H1 (cell line): Measurements from ENCODE around the gene HBD. TPM values are rescaled to one million over a fixed set of nuclear protein-coding genes. Genes with fewer than 3 reads are reported as not detected.

ENCODE experiments used
- CTCF ChIA-PET: fragments of 300-600 bp; sonication (Branson Sonifier 250); formaldehyde crosslinking; loops from one replicate; lab custom pipeline; 2021; ENCODE audit not compliant: partially characterized antibody; lab: Charles Lee
- POLR2A ChIA-PET: fragments of 300-600 bp; sonication (Branson Sonifier 250); formaldehyde crosslinking; loops from one replicate; lab custom pipeline; 2021; ENCODE audit warnings: inconsistent platforms; ENCODE audit not compliant: partially characterized antibody; lab: Charles Lee
- DNase-seq, 2 experiments: peaks; one replicate each; pipeline versions ENCODE4 v3.0.0 to v3.0.0-alpha.2; 2010 to 2022; ENCODE audit warnings: low spot score in 2 of 2, low read depth in 1 of 2, mixed read lengths in 1 of 2
- FAIRE-seq: peaks from 2 replicates; lab custom pipeline; 2011; peaks lifted over from hg19 to GRCh38; lab: Jason Lieb, UNC
- H2AFZ ChIP-seq: 2 replicates; pipeline ENCODE4 v1.8.1; 2012; ENCODE audit warnings: low read length, inconsistent platforms
- H2AK5ac ChIP-seq: 2 replicates; pipeline ENCODE4 v1.6.1; 2013; ENCODE audit warnings: low read depth, low read length
- H2BK120ac ChIP-seq: replicated peaks from 2 replicates; pipeline ENCODE3; 2013; ENCODE audit warnings: low read depth, low read length, inconsistent platforms
- H2BK12ac ChIP-seq: 2 replicates; pipeline ENCODE4 v1.6.1; 2013; ENCODE audit warnings: low read depth, low read length
- H2BK15ac ChIP-seq: 2 replicates; pipeline ENCODE4 v1.6.1; 2013; ENCODE audit warnings: low read length
- H2BK20ac ChIP-seq: 2 replicates; pipeline ENCODE4 v1.6.1; 2013; ENCODE audit warnings: low read length
- H2BK5ac ChIP-seq: 2 replicates; pipeline ENCODE4 v1.6.1; 2013; ENCODE audit warnings: low read depth, low read length
- H3K14ac ChIP-seq: 2 replicates; pipeline ENCODE4 v1.6.1; 2013; ENCODE audit warnings: inconsistent platforms; ENCODE audit not compliant: insufficient read length
- H3K18ac ChIP-seq: 2 replicates; pipeline ENCODE4 v1.6.1; 2013; ENCODE audit warnings: low read length; ENCODE audit errors: extremely low read depth
- H3K23ac ChIP-seq: 2 replicates; pipeline ENCODE4 v1.6.1; 2013; ENCODE audit warnings: inconsistent platforms; ENCODE audit not compliant: insufficient read length
- H3K23me2 ChIP-seq: 2 replicates; pipeline ENCODE4 v1.6.1; 2013; ENCODE audit warnings: low read depth, low read length
- H3K27ac ChIP-seq: 2 replicates; pipeline ENCODE4 v1.6.1; 2011; ENCODE audit warnings: low read depth, low read length, inconsistent platforms
- H3K27me3 ChIP-seq, 4 experiments: replicated peaks in 1 of 4; 1 replicate in 1 of 4; 2 replicates in 3 of 4; pipeline versions ENCODE4 v1.6.1 to v1.8.1; 2011 to 2013; ENCODE audit warnings: low read length in 3 of 4, mild to moderate bottlenecking in 3 of 4, inconsistent platforms in 2 of 4, mixed read lengths in 2 of 4, moderate library complexity in 1 of 4; ENCODE audit not compliant: control insufficient read depth in 3 of 4, insufficient read depth in 3 of 4; ENCODE audit errors: extremely low read depth in 1 of 4
- H3K36me3 ChIP-seq, 4 experiments: 2 replicates each; pipeline versions ENCODE4 v1.6.1 to v1.8.1; 2011 to 2013; ENCODE audit warnings: mild to moderate bottlenecking in 4 of 4, low read length in 3 of 4, moderate library complexity in 2 of 4, control low read depth in 1 of 4, inconsistent platforms in 1 of 4; ENCODE audit not compliant: insufficient read depth in 4 of 4, control insufficient read depth in 2 of 4
- H3K4ac ChIP-seq: replicated peaks from 2 replicates; pipeline ENCODE3; 2013; ENCODE audit warnings: low read length, low read depth, mixed read lengths, inconsistent platforms; ENCODE audit not compliant: insufficient read length
- H3K4me1 ChIP-seq, 4 experiments: replicated peaks in 1 of 4; 1 replicate in 1 of 4; 2 replicates in 3 of 4; pipeline versions ENCODE4 v1.6.1 to v1.8.1; 2011 to 2013; ENCODE audit warnings: low read length in 3 of 4, inconsistent platforms in 2 of 4, mixed read lengths in 1 of 4; ENCODE audit not compliant: insufficient read depth in 4 of 4, control insufficient read depth in 3 of 4
- H3K4me2 ChIP-seq, 2 experiments: 2 replicates each; pipeline versions ENCODE4 v1.6.1 to v1.8.1; 2011 to 2013; ENCODE audit warnings: low read depth in 2 of 2, low read length in 2 of 2, control low read depth in 1 of 2, inconsistent platforms in 1 of 2, mild to moderate bottlenecking in 1 of 2; ENCODE audit not compliant: insufficient read depth in 1 of 2
- H3K4me3 ChIP-seq, 4 experiments: fragments of 200-600, 300-600 bp in 1 of 4; sonication (generic), shearing (Covaris generic), sonication (Bioruptor Twin) in 1 of 4; 2 replicates each; pipeline versions ENCODE4 v1.5.1 to v1.8.1; 2011 to 2016; ENCODE audit warnings: low read length in 4 of 4, low read depth in 3 of 4, control low read depth in 2 of 4, inconsistent platforms in 2 of 4, mild to moderate bottlenecking in 2 of 4, mixed read lengths in 1 of 4, moderate library complexity in 1 of 4; ENCODE audit not compliant: insufficient read depth in 2 of 4; ENCODE audit errors: extremely low read depth in 1 of 4
- H3K56ac ChIP-seq: replicated peaks from 2 replicates; pipeline ENCODE3; 2013; ENCODE audit warnings: low read depth, mild to moderate bottlenecking, mixed read lengths, low read length, inconsistent platforms; ENCODE audit not compliant: insufficient read length
- H3K79me1 ChIP-seq: 2 replicates; pipeline ENCODE4 v1.6.1; 2013; ENCODE audit warnings: low read depth, low read length, control low read depth
- H3K79me2 ChIP-seq, 2 experiments: 2 replicates each; pipeline versions ENCODE4 v1.6.1 to v1.8.1; 2012 to 2013; ENCODE audit warnings: low read length in 2 of 2, mild to moderate bottlenecking in 2 of 2, inconsistent platforms in 1 of 2; ENCODE audit not compliant: insufficient read depth in 2 of 2, control insufficient read depth in 1 of 2
- H3K9ac ChIP-seq, 4 experiments: replicated peaks in 1 of 4; 1 replicate in 1 of 4; 2 replicates in 3 of 4; pipeline versions ENCODE4 v1.6.1 to v1.8.1; 2011 to 2013; ENCODE audit warnings: low read depth in 3 of 4, low read length in 3 of 4, control low read depth in 2 of 4, mild to moderate bottlenecking in 2 of 4, moderate library complexity in 2 of 4, inconsistent platforms in 1 of 4; ENCODE audit errors: extremely low read depth in 1 of 4
- H3K9me3 ChIP-seq, 2 experiments: 2 replicates each; pipeline versions ENCODE4 v1.6.1 to v1.8.1; 2012 to 2013; ENCODE audit warnings: mild to moderate bottlenecking in 2 of 2, moderate library complexity in 2 of 2, control low read depth in 1 of 2, inconsistent platforms in 1 of 2, low read depth in 1 of 2, low read length in 1 of 2, mixed read lengths in 1 of 2; ENCODE audit not compliant: insufficient read depth in 2 of 2
- H4K20me1 ChIP-seq, 2 experiments: replicated peaks in 1 of 2; 2 replicates each; pipeline versions ENCODE3 to v1.8.1; 2011 to 2013; ENCODE audit warnings: inconsistent platforms in 2 of 2, low read length in 2 of 2, mild to moderate bottlenecking in 1 of 2; ENCODE audit not compliant: insufficient read depth in 2 of 2, control insufficient read depth in 1 of 2
- H4K5ac ChIP-seq: 2 replicates; pipeline ENCODE4 v1.6.1; 2013; ENCODE audit warnings: low read length, low read depth, mixed read lengths, inconsistent platforms; ENCODE audit not compliant: insufficient read length
- H4K8ac ChIP-seq: 2 replicates; pipeline ENCODE4 v1.8.0; 2013; ENCODE audit warnings: mild to moderate bottlenecking, moderate library complexity, low read length, inconsistent platforms; ENCODE audit not compliant: insufficient read depth; ENCODE audit errors: extremely low read depth
- H4K91ac ChIP-seq: replicated peaks from 2 replicates; pipeline ENCODE3; 2013; ENCODE audit warnings: low read length, mixed read lengths, inconsistent platforms; ENCODE audit not compliant: insufficient read length
- BACH1 ChIP-seq: IDR thresholded peaks from 2 replicates; pipeline ENCODE4 v1.6.1; 2012; ENCODE audit warnings: low read length, improper control_type of control experiment
- CBX5 ChIP-seq: fragments of 300-800, 300-1000 bp; sonication (generic); IDR thresholded peaks from 2 replicates; pipeline ENCODE4 v1.7.1; 2016; ENCODE audit warnings: antibody characterized with exemption, low read length, low read depth
- CHD2 ChIP-seq: IDR thresholded peaks from 2 replicates; pipeline ENCODE4 v1.6.1; 2012; ENCODE audit warnings: low read length, improper control_type of control experiment
- CTBP2 ChIP-seq: IDR thresholded peaks from 2 replicates; pipeline ENCODE4 v1.7.0; 2011; ENCODE audit warnings: borderline replicate concordance, mild to moderate bottlenecking, moderate library complexity, mixed read lengths, low read length; ENCODE audit not compliant: insufficient read depth, insufficient read length
- GABPA ChIP-seq: IDR thresholded peaks from 2 replicates; pipeline ENCODE4 v1.6.1; 2011; ENCODE audit warnings: mild to moderate bottlenecking, low read length, moderate library complexity, borderline replicate concordance; ENCODE audit not compliant: insufficient read depth
- GTF2F1 ChIP-seq: IDR thresholded peaks from 2 replicates; pipeline ENCODE4 v1.6.1; 2012; ENCODE audit warnings: low read depth, low read length, improper control_type of control experiment, borderline replicate concordance
- HDAC6 ChIP-seq: IDR thresholded peaks from one replicate; pipeline ENCODE4 v1.7.1; 2012; ENCODE audit warnings: low read depth, mild to moderate bottlenecking, inconsistent platforms, low read length, moderate library complexity
- NRF1 ChIP-seq: IDR thresholded peaks from 2 replicates; pipeline ENCODE4 v1.6.1; 2011; ENCODE audit warnings: mild to moderate bottlenecking, low read depth, low read length, improper control_type of control experiment
- RFX5 ChIP-seq: IDR thresholded peaks from 2 replicates; pipeline ENCODE4 v1.6.1; 2011; ENCODE audit warnings: low read depth, low read length, improper control_type of control experiment, borderline replicate concordance
- RXRA ChIP-seq: IDR thresholded peaks from 2 replicates; pipeline ENCODE4 v1.6.1; 2011; ENCODE audit warnings: low read depth, mild to moderate bottlenecking, low read length, moderate library complexity; ENCODE audit not compliant: insufficient read depth
- SRF ChIP-seq: IDR thresholded peaks from 2 replicates; pipeline ENCODE4 v1.6.1; 2011; ENCODE audit warnings: mild to moderate bottlenecking, low read depth, low read length, moderate library complexity
- TCF12 ChIP-seq: IDR thresholded peaks from 2 replicates; pipeline ENCODE4 v1.6.1; 2011; ENCODE audit warnings: low read depth, mild to moderate bottlenecking, low read length
- USF2 ChIP-seq: IDR thresholded peaks from 2 replicates; pipeline ENCODE4 v1.6.1; 2011; ENCODE audit warnings: low read length, improper control_type of control experiment
- WGBS, 2 experiments: shearing (Covaris generic) in 1 of 2; methylation state at CpG; one replicate each; pipeline versions ENCODE4 v1.1.6 to v1.1.7; 2013 to 2015; ENCODE audit warnings: low lambda C conversion rate in 2 of 2, mixed read lengths in 2 of 2, inconsistent platforms in 1 of 2, low coverage in 1 of 2, missing lambda C conversion rate in 1 of 2; ENCODE audit not compliant: insufficient replicate concordance in 2 of 2, insufficient coverage in 1 of 2, insufficient read length in 1 of 2; ENCODE audit errors: extremely low coverage in 1 of 2, missing lambda C conversion rate in 1 of 2; 5-methylcytosine and 5-hydroxymethylcytosine counted together
- polyA plus RNA-seq, 7 experiments: library from polyadenylated mRNA; depleted of rRNA in 3 of 7; stranded (reverse) in 5 of 7; unstranded in 2 of 7; fragments of >200 nt in 5 of 7; fragments of 200-250 nt in 2 of 7; gene quantifications; 1 replicate in 5 of 7; 2 replicates in 1 of 7; 4 replicates in 1 of 7; pipeline versions ENCODE4 v1.2.1 to v1.2.3, GENCODE V29; 2011 to 2013; ENCODE audit warnings: missing spikeins in 2 of 7, mixed read lengths in 2 of 7
- total RNA-seq: library from RNA; stranded (reverse); fragmentation: NEBNext Ultra II Directional; extraction: Animal tissue kit (Norgen Biotek cat#: 25700); gene quantifications from 2 replicates; pipeline ENCODE4 v1.2.1, GENCODE V29; 2021

The HBD gene
- total and polyA plus RNA-seq, 2 of the 8 experiments (the other 6 are each of a cell fraction or from before 2014, with no cell fraction given), result not detected

- no peak overlapping the region for H2AFZ ChIP-seq
Observed at GRCh38 chr11:5235364-5236095, 1.2 kb upstream of the HBD start.

More at GRCh38 chr11:5235364-5236095, 1.2 kb upstream of the HBD start:
- H3K23ac ChIP-seq, result no peak overlapping the region
- no peak overlapping the region for H3K4me2 ChIP-seq
- H3K4me1 ChIP-seq, result no peaks in the 10 kb centered on the region
- no peaks in the 10 kb centered on the region for H4K20me1 ChIP-seq
- no peak for TF ChIP-seq TCF12
- no peak for TF ChIP-seq HDAC6
- no peak for TF ChIP-seq GTF2F1
- no peak for TF ChIP-seq RXRA
- no peak for TF ChIP-seq CTBP2
- no peak for TF ChIP-seq RFX5
- TF ChIP-seq NRF1, result no peak
- TF ChIP-seq GABPA, result no peak
- no peak for TF ChIP-seq SRF
- TF ChIP-seq CHD2, result no peak
- no peak for TF ChIP-seq BACH1
- no peak for TF ChIP-seq USF2
- TF ChIP-seq CBX5, result no peak
- TF ChIP-seq, all 59 proteins: peak for 0
- ChIA-PET POLR2A (no interaction called here), CTCF (no interaction called here)
- H3K79me2 ChIP-seq, result no peaks in the 10 kb centered on the region
- H3K9me3 ChIP-seq, result no peaks in the 10 kb centered on the region
- H3K14ac ChIP-seq, result no peak overlapping the region
- no peak overlapping the region for H2BK5ac ChIP-seq
- H3K18ac ChIP-seq, result no peak overlapping the region
- DNase-seq, result no peak
- H3K9ac ChIP-seq, result no peak overlapping the region
- H2AK5ac ChIP-seq, result no peak overlapping the region
- H4K91ac ChIP-seq, result no peak overlapping the region
- no peak overlapping the region for H3K4ac ChIP-seq
- H4K5ac ChIP-seq, result no peak overlapping the region
- no peak overlapping the region for H2BK12ac ChIP-seq
- H3K23me2 ChIP-seq, result no peaks in the 10 kb centered on the region; the same call in 1 of the 2 replicates
- H2BK120ac ChIP-seq, result no peak overlapping the region
- 91% methylated on average over 5 of the region's 5 CpGs; no CpG with 5 or more reads in 1 of the 2 experiments for WGBS, 2 experiments
- H3K79me1 ChIP-seq, result no peaks in the 10 kb centered on the region
- no peak overlapping the region for H4K8ac ChIP-seq
- H3K56ac ChIP-seq, result no peak overlapping the region
- no peaks in the 10 kb centered on the region for H3K36me3 ChIP-seq
- FAIRE-seq, result no peak
- no peak overlapping the region for H2BK15ac ChIP-seq
- no peak overlapping the region for H3K4me3 ChIP-seq
- H3K27ac ChIP-seq, result no peak overlapping the region
- H2BK20ac ChIP-seq, result no peak overlapping the region
- H3K27me3 ChIP-seq, result no peaks in the 10 kb centered on the region
